CMK (cell line): ENCODE data around the gene VWA1.
"Not testable (repeated sequence)": the region's sequence is repeated elsewhere in the genome, so short reads cannot be mapped to it uniquely, and the experiment has no call there.

Experiments used
- DNase-seq: peaks from one replicate; pipeline ENCODE4 v3.0.0-alpha.2; 2010; ENCODE audit warnings: low read depth

VWA1 gene

DNA sequence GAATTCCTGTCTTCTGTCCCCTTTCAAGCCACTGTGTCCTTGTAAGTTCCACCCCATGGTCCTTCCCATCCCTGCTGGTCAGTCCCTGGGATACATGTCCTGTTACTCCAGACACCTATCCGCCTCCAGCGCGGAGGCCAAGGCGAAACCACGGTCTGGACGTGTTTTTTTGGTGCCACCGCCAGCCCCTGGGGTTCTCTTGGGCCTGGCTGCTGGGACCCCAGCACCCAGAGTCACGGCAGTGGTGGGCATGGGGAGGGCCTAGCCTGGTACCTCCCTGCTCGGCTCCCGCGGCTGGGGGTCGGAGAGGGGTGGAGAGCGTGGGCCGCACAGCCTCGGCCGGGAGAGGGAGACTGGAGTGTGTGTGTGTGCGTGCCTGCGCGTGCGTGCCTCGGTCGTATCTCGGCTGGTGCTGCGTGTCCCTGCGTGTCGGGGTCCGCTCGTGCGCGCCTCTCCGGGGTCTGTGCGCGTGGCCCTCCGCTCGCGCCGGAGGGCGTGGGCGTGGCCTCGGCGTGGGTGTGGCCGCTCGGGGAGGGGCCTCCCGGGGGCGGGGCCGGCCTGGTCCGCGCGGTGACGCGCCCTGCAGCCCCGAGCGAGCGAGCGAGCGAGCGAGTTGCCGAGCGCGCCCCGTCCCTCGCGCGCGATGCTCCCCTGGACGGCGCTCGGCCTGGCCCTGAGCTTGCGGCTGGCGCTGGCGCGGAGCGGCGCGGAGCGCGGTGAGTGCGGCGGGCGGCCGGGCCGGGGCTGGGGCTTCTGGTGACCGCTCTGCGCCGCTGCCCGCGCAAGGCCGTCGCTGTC, at the start of gene VWA1:
Gene VWA1, plus strand, starts transcription at position 585 of the 798 bp plus-strand sequence. Its CDS starts 59 bp downstream, at position 644.
- DNase-seq: peak; percentile 76

DNA sequence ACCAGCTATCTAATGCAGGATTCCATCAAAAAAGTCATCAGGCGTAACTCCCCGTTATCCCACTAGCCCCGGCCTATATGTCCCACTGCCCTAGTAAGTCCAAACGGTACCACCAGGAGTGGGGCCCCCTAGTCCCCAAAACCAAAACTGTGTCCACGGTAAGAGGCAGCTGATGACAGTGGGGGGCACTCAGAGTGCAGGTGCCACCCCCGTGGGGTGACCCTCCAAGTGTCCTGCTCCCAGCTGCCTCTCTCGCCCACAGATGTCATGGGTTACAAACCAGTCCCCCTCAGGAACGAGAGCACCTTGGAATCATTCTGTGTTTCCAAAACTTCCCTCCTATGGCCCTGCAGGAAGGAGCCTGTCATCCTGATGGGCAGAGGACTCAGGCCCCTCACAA, 49.6 kb upstream of the VWA1 start:
- DNase-seq: no peak

DNA sequence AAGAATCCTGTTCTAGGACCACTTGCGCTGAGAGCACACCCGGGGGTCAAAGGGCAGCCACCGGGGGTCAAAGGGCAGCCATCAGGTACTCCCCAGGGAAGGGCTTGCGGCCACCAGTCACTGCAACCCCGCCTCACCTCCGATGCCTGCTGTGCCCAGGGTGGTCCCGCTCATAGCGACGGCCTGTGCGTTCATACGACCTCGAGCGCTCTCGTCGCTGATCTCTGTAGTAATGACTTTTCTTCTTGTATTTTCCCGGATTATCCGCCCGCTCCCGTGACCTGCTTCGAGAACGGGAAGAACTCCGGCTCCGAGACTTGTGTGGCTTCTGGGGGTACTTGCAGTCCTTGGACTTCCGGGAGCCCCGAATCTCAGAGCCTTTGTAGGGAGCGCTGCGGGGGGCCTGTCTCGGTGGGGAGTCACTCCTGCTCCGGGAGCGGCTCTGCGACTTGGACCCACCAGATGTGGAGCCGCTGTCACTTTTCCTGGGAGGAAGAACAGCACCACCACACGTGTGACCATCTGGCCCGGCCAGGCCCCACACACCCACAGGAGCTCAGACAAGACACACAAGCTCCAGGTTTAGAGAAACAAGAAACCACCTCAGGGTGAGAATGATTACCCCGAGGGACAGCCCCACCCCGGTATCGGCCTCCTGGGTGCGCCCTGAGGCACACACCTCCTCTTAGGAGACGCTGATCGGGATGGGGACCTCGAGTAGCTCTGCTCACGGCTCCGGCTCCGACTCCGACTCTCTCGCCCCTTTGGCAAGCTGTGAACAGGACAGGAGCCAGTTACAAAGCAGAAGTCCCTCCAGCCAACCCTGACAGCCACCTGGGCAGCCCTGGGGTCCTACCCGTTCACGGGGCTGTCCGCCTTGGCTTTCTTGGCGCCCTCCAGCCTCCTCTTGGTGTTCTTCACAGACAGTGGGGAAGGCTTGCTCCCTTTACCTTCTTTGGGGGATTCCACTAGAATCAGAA, 48.1 kb upstream of the VWA1 start:
- no peak for DNase-seq

- no peak for DNase-seq
These were observed 47.4 kb upstream of the VWA1 start for GRCh38 chr1:1388078-1388472.

DNA sequence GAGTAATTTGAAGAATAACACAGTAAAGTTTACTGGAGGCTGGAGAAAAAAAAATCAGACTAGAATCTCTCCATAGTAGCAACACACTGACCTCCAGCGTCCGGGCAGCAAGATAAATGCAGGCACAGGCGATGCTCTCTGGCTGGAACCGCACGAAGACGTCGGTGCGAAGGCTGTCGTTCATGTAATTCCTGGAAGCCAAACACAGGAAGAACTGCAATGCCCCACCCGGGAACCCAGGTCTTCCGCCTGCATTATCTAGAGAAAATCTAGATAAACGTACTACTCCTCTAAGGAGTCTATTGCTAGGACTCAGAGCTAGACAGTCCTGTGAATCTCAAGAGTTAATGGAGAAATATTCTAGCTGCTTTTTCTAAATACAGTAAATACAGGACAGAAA, 44.8 kb upstream of the VWA1 start:
- DNase-seq: no peak

GRCh38 chr1:1391225-1391624, 44.3 kb upstream of the VWA1 start:
- no peak for DNase-seq

GRCh38 chr1:1393014-1393413, 42.5 kb upstream of the VWA1 start:
- no peak for DNase-seq

DNA sequence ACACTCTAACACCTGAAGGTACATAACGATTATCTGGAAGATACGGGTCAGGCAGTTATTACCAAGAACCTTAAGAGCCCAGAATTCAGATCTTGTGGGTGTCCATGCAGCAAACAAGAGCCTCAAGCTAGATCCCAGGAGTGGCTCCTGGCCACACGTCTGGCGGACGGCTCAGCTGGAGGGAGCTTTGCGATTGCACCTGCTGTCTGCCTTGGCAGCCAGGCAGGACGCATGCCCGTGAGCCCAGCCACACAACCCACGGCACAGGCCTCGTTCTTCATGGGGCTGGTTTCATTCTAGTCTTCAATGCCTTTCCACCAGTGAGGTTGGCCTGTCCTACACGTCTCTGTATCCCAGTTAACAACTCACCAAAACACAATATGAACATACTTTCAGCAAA, 42.1 kb upstream of the VWA1 start:
- DNase-seq: no peak

DNA sequence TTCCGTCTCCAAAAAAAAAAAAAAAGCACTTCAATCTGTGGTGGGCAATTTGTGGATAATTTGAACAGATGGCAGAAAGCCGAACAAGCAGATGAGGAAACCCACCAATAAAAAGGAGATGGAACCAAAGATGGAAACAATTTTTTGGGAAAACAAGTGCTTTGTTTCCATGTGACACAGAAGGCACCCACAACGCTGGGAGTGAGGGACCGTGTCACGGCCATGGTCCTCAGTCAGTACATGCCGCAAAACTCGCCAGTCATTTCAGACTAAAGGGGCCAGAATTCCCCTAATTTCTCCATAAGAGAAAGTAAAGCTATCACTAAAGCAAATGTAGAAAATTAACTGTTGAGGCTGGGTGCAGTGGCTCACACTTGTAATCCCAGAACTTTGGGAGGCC, 41.4 kb upstream of the VWA1 start:
- DNase-seq: no peak

DNA sequence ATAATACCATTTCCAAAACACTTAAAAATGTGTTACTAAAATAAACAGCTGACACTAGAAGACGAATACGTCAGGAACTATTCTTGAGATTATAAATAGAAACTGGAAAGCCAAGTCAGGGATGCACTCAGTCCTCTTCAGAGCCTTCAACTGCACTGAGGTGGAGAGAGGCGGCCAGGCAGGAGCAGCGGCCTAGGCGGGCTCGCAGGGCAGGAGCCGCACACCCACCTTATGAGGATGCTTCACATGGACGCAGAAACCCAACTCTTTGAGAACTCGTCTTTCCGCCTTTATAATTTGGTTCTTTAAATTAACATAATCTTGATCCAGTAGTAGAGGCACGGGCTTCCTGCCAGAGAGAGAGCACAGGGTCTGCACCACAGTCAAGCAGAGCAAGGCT, 40.3 kb upstream of the VWA1 start:
- DNase-seq: no peak

- no peak for DNase-seq
These were observed 37.5 kb upstream of the VWA1 start for GRCh38 chr1:1397839-1398523.

DNA sequence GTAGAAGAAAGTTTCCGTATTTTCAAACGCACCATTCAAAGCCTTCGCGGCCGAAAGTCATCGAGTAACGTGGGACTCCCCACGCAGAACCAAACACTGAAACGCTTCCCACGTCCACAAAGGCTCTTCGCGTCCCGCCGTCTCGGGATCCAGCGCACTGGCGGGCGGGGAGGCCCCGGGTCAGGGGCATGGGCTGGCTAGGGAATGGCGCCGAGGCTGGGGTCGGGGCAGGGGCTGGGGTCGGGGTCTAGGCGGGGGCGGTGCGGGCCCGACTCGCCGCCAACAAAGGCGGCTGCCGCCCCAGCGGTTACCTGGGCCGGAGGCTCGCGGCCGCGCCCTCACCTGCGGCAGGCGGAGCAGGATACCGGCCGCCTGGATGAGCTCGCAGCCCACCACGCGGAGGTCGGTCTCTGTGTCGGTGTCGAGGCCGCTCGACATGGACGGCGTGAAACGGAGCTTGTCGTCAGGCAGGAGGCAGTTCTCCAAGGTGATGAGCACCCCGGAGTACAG, 36.8 kb upstream of the VWA1 start:
- no peak for DNase-seq

GRCh38 chr1:1399187-1399871, 36.2 kb upstream of the VWA1 start, which contains the start of gene CCNL2:
Gene CCNL2, minus strand, starts transcription at chr1:1399335. Its CDS starts 29 bp downstream, at chr1:1399306.
- peak; percentile 99 for DNase-seq

GRCh38 chr1:1399872-1400575, 35.5 kb upstream of the VWA1 start:
- DNase-seq: no peak

- DNase-seq: no peak
These were observed 34.7 kb upstream of the VWA1 start for GRCh38 chr1:1400576-1401456.

- DNase-seq: no peak
These were observed 34.0 kb upstream of the VWA1 start for GRCh38 chr1:1401457-1402010.

GRCh38 chr1:1402072-1402900, 33.2 kb upstream of the VWA1 start:
- no peak for DNase-seq

GRCh38 chr1:1402901-1403392, 32.5 kb upstream of the VWA1 start:
- DNase-seq: not testable (repeated sequence)
